ENCODE results near the gene CREB3L1. TPM values are rescaled to one million over a fixed set of nuclear protein-coding genes. Genes with fewer than 3 reads are reported as not detected.
A peak's percentile ranks its signal among the peaks of the same experiment; 100 is the strongest.

CREB3L1 gene
- total RNA-seq, 6 experiments from 2014 or later: 0.07 to 0.37 (median 0.24) TPM

DNA sequence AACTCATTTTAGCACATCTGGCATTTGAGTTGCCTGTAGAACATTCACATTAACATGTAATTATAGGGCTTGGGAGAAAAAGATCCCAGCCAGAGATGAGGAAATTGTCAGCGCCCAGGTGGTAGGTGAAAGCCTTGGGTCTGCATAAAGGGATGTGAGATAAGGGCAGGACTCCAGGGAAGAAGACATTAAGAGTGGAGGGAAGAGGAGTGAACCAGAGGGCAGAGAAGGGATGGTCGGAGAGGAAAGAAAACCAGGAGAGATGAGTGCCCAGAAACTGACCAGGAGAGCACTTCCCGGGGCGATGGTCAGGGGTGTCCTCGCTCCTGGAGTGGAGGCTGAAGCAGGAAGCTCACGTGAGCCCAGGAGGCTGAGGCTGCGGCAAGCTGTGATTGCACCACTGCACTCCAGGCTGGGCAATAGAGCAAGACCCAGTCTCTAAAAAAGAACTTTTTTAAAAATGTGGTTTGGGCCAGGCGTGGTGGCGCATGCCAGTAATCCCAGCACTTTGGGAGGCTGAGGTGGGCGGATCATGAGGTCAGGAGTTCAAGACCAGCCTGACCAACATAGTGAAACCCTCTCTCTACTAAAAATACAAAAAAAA lies 49.5 kb downstream of the CREB3L1 start:
- Histone ChIP-seq H3K27me3 (peaks cover 0 to 5% of the 10 kb centered on the region in 2 donors), H3K4me1 (no peaks in the 10 kb centered on the region), H3K4me3 (no peak overlapping the region), H3K9me3 (no peaks in the 10 kb centered on the region), H3K36me3 (no peaks in the 10 kb centered on the region), H3K27ac (no peak overlapping the region)
- intact Hi-C loops (cut with DNase I): no loop called here
- DNase-seq: no peak
- TF ChIP-seq POLR2A (IDR thresholded peaks at IDR 0.05): no peak
- TF ChIP-seq, protein P1, sequence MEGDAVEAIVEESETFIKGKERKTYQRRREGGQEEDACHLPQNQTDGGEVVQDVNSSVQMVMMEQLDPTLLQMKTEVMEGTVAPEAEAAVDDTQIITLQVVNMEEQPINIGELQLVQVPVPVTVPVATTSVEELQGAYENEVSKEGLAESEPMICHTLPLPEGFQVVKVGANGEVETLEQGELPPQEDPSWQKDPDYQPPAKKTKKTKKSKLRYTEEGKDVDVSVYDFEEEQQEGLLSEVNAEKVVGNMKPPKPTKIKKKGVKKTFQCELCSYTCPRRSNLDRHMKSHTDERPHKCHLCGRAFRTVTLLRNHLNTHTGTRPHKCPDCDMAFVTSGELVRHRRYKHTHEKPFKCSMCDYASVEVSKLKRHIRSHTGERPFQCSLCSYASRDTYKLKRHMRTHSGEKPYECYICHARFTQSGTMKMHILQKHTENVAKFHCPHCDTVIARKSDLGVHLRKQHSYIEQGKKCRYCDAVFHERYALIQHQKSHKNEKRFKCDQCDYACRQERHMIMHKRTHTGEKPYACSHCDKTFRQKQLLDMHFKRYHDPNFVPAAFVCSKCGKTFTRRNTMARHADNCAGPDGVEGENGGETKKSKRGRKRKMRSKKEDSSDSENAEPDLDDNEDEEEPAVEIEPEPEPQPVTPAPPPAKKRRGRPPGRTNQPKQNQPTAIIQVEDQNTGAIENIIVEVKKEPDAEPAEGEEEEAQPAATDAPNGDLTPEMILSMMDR (IDR thresholded peaks at IDR 0.05): no peak
- no peak for ATAC-seq
- 59% methylated on average over 8 of the region's 10 CpGs for WGBS (ENCODE audit: insufficient coverage, low coverage, low lambda C conversion rate, missing lambda C conversion rate)

DNA sequence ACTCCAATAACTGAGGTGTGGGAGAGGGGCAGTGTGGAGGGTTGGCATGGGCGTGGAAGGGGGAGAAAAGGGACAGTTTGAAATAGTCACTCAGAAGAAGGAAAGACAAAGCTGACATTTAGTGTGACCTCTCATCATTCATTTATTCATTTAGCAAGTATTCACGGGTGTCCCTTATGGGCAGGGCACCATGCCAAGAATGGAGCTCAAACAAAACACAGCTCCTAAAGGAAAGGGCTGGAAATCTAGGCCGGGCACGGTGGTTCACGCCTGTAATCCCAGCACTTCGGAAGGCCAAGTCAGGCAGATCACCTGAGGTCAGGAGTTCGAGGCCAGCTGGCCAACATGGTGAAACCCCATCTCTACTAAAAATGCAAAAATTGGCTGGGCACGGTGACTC lies 50.4 kb downstream of the CREB3L1 start:
- WGBS (ENCODE audit: insufficient coverage, low coverage, low lambda C conversion rate, missing lambda C conversion rate): 55% methylated on average over 8 of the region's 8 CpGs

DNA sequence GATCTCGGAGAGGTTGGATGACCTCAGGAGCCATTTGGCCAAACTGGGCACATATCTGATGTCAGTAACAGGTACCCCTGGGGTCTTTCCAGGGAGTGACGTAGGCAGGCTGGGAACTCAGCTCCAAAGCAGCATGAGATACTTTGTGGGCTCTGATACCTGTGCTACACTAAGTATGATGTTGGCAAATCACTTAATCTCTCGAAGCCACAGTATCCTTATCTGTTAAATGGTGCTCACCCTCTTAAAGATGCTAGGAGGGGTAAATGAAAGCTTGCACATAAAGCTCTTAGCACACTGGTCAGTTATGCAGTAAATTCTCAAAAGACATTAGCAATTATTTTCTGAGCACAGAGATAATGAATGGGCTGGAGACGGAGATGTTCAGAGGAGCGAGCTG lies 52.7 kb downstream of the CREB3L1 start:
- Histone ChIP-seq H3K27ac (no peak overlapping the region), H3K4me3 (no peak overlapping the region), H3K9me3 (no peaks in the 10 kb centered on the region), H3K27me3 (peaks cover 4 to 18% of the 10 kb centered on the region in 2 donors), H3K36me3 (no peaks in the 10 kb centered on the region), H3K4me1 (peaks cover 0 to 6% (median 0%) of the 10 kb centered on the region in 4 donors)
- TF ChIP-seq, protein P1 (IDR thresholded peaks at IDR 0.05): no peak
- TF ChIP-seq POLR2A (IDR thresholded peaks at IDR 0.05): no peak
- intact Hi-C loops (cut with DNase I): no loop called here
- ATAC-seq: no peak
- DNase-seq: no peak
- WGBS (ENCODE audit: insufficient coverage, low coverage, low lambda C conversion rate, missing lambda C conversion rate): 49% methylated on average over 4 of the region's 5 CpGs

More for the DNA sequence above, 50.4 kb downstream of the CREB3L1 start:
- Histone ChIP-seq H3K27me3 (peaks cover 4 to 14% of the 10 kb centered on the region in 2 donors), H3K36me3 (no peaks in the 10 kb centered on the region), H3K4me3 (no peak overlapping the region), H3K9me3 (no peaks in the 10 kb centered on the region), H3K4me1 (peaks cover 0 to 5% (median 0%) of the 10 kb centered on the region in 4 donors), H3K27ac (no peak overlapping the region)
- TF ChIP-seq, protein P1 (IDR thresholded peaks at IDR 0.05): no peak
- TF ChIP-seq POLR2A (IDR thresholded peaks at IDR 0.05): no peak
- intact Hi-C loops (cut with DNase I): no loop called here
- DNase-seq (no peak), ATAC-seq (no peak)

DNA sequence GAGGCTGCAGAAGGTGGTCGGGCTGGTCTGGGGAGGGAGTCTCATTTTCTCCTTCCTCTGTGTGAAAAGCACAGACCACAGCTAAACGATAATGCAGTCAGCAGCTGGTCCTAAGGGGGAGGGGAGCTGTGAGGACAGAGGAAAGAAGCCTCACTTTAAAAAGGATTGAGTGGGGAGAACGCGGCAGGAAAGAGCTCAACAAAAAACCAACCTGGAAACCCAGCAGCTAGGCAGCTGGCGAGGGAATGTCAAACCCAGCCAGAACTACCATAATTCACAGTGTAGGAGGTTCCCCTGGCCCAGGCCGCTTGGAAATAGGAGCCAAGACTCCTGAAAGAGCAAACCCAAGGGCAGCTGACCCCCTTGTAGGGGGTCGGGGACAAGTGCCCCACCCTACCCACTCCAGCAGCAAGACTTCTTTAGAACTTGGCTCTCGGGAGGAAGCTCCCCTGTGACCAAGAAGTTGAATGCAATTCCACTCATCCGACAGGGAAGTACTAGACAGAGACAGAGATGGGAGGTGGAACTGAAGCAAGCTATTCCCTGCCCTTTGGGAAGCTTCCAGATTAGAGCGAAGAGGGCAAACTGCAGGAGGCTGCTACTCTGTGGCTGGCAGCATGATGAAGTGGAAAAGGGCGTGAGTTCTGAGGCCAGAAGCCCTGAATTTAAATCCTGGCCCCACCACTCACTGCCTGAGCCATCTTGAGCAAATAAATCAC lies 53.3 kb downstream of the CREB3L1 start:
- intact Hi-C loops (cut with DNase I): no loop called here
- ATAC-seq: peak in 2 of 4 donors; percentile 14 to 17
- Histone ChIP-seq H3K27me3 (peaks cover 4 to 18% of the 10 kb centered on the region in 2 donors), H3K4me1 (peaks cover 0 to 6% (median 0%) of the 10 kb centered on the region in 4 donors), H3K9me3 (no peaks in the 10 kb centered on the region), H3K36me3 (no peaks in the 10 kb centered on the region), H3K27ac (no peak overlapping the region), H3K4me3 (no peak overlapping the region)
- DNase-seq: no peak
- 21% methylated on average over 5 of the region's 11 CpGs for WGBS (ENCODE audit: insufficient coverage, low coverage, low lambda C conversion rate, missing lambda C conversion rate)
- TF ChIP-seq, protein P1 (IDR thresholded peaks at IDR 0.05): no peak
- TF ChIP-seq POLR2A (IDR thresholded peaks at IDR 0.05): no peak

Data from right lobe of liver (tissue), 6 donors.